SK-N-MC (cell line): ENCODE results near the gene CDCA7L.
"Not testable (repeated sequence)": the region's sequence is repeated elsewhere in the genome, so short reads cannot be mapped to it uniquely, and the experiment has no call there.

ENCODE experiments used
- DNase-seq: peaks from one replicate; pipeline ENCODE4 v3.0.0-alpha.2; 2011; ENCODE audit warnings: low read depth, low spot score
- H3K27ac ChIP-seq: fragments of 200-600 bp; sonication (generic); 2 replicates; pipeline ENCODE4 v1.5.1; 2016; ENCODE audit warnings: mixed run types
- H3K36me3 ChIP-seq: fragments of 200-600 bp; sonication (generic); 2 replicates; pipeline ENCODE4 v1.6.1; 2017; ENCODE audit warnings: antibody characterized with exemption, low read length, mixed read lengths; ENCODE audit not compliant: insufficient read depth
- H3K4me3 ChIP-seq: fragments of 200-600 bp; sonication (generic); 2 replicates; pipeline ENCODE4 v1.5.1; 2016
- H3K9ac ChIP-seq: fragments of 200-600 bp; sonication (generic); 2 replicates; pipeline ENCODE4 v1.8.0; 2017; ENCODE audit warnings: mixed run types, mixed read lengths; ENCODE audit not compliant: insufficient read length
- H3K9me3 ChIP-seq: fragments of 200-600 bp; sonication (generic); 2 replicates; pipeline ENCODE4 v1.6.1; 2017; ENCODE audit warnings: low read depth, mild to moderate bottlenecking, antibody characterized with exemption, low read length, moderate library complexity, mixed read lengths
- EZH2 ChIP-seq: fragments of 200-600 bp; sonication (generic); IDR thresholded peaks from one replicate; pipeline ENCODE4 v1.6.1; 2017; ENCODE audit warnings: antibody characterized with exemption
- FOXP2 ChIP-seq: optimal IDR thresholded peaks from 2 replicates; pipeline ENCODE3; 2011; ENCODE audit warnings: mild to moderate bottlenecking, moderate library complexity; ENCODE audit not compliant: insufficient read depth; ENCODE audit errors: extremely low read length, control extremely low read depth
- POLR2AphosphoS5 ChIP-seq: IDR thresholded peaks from 2 replicates; pipeline ENCODE4 v1.6.1; 2012; ENCODE audit warnings: mild to moderate bottlenecking, low read depth, low read length, borderline replicate concordance

Gene CDCA7L

GRCh38 chr7:21866731-21867130 is 79.0 kb downstream of the CDCA7L start:
- H3K36me3 ChIP-seq, result no peaks in the 10 kb centered on the region
- H3K9me3 ChIP-seq, result no peaks in the 10 kb centered on the region
- no peak for DNase-seq
- peak overlapping the region; percentile 86 for H3K27ac ChIP-seq
- H3K4me3 ChIP-seq, result no peak overlapping the region
- H3K9ac ChIP-seq, result no peak overlapping the region
- TF ChIP-seq EZH2, result no peak
- no peak for TF ChIP-seq POLR2AphosphoS5
- TF ChIP-seq FOXP2, result no peak

GRCh38 chr7:21865631-21866204 is 80.0 kb downstream of the CDCA7L start:
- not testable (repeated sequence) for H3K9me3 ChIP-seq, H3K9ac ChIP-seq, H3K36me3 ChIP-seq, DNase-seq
- H3K4me3 ChIP-seq, result peak overlapping the region; percentile 43
- peak overlapping the region; percentile 86 for H3K27ac ChIP-seq

GRCh38 chr7:21851559-21851967 is 94.1 kb downstream of the CDCA7L start:
- DNase-seq, result no peak
- no peak overlapping the region for H3K27ac ChIP-seq

More at GRCh38 chr7:21851559-21851967, 94.1 kb downstream of the CDCA7L start:
- no peak overlapping the region for H3K9ac ChIP-seq
- H3K9me3 ChIP-seq, result no peaks in the 10 kb centered on the region
- TF ChIP-seq FOXP2, result no peak
- TF ChIP-seq EZH2, result no peak
- TF ChIP-seq POLR2AphosphoS5, result no peak
- no peak overlapping the region for H3K4me3 ChIP-seq
- no peaks in the 10 kb centered on the region for H3K36me3 ChIP-seq
